B cell (primary cell): ENCODE data around the gene PAPOLB. TPM values are rescaled to one million over a fixed set of nuclear protein-coding genes. Genes with fewer than 3 reads are reported as not detected.

Experiments
- ATAC-seq: fragments of 200-7000 bp; cut with Tn5 transposase; one replicate; pipeline ENCODE4 v1.10.0; 2021; ENCODE audit warnings: low read depth, mild to moderate bottlenecking, moderate number of reproducible peaks, moderate library complexity
- CTCF ChIA-PET: fragments of 350-600 bp; sonication (Branson Sonifier 250); formaldehyde crosslinking; loops from one replicate; lab custom pipeline; 2021; ENCODE audit warnings: antibody characterized with exemption, inconsistent platforms; lab: Charles Lee
- POLR2A ChIA-PET: fragments of 350-600 bp; sonication (Branson Sonifier 250); formaldehyde crosslinking; loops from one replicate; lab custom pipeline; 2021; ENCODE audit warnings: antibody characterized with exemption; lab: Charles Lee
- DNase-seq: peaks from one replicate; pipeline ENCODE4 v3.0.0; 2013
- H2AFZ ChIP-seq: 2 replicates; pipeline ENCODE4 v1.6.1; 2012; ENCODE audit warnings: mild to moderate bottlenecking, low read depth, low read length; ENCODE audit not compliant: insufficient read depth, poor library complexity, severe bottlenecking
- H3K27ac ChIP-seq, 2 donors: 1 replicate in 1 of 2; 2 replicates in 1 of 2; pipeline ENCODE4 v1.5.1; 2012 to 2013; ENCODE audit warnings: low read length in 2 of 2, mild to moderate bottlenecking in 2 of 2, moderate library complexity in 1 of 2
- H3K27me3 ChIP-seq, 4 experiments: fragments of 200-600 bp in 1 of 4; sonication (generic) in 1 of 4; replicated peaks in 1 of 4; 1 replicate in 2 of 4; 2 replicates in 2 of 4; pipeline versions ENCODE4 v1.6.1 to v1.7.0; 2013 to 2016; ENCODE audit warnings: low read length in 3 of 4, mild to moderate bottlenecking in 2 of 4, mixed read lengths in 1 of 4, moderate library complexity in 1 of 4; ENCODE audit not compliant: insufficient read depth in 4 of 4, control insufficient read depth in 3 of 4; ENCODE audit errors: control extremely low read depth in 1 of 4
- H3K36me3 ChIP-seq, 2 experiments: replicated peaks in 1 of 2; 1 replicate in 1 of 2; 2 replicates in 1 of 2; pipeline versions ENCODE4 v1.6.1 to v1.7.1; 2013; ENCODE audit warnings: low read length in 1 of 2; ENCODE audit not compliant: insufficient read depth in 2 of 2, control insufficient read depth in 1 of 2; ENCODE audit errors: control extremely low read depth in 1 of 2, extremely low read depth in 1 of 2
- H3K4me1 ChIP-seq, 2 donors: fragments of 200-600 bp in 1 of 2; sonication (generic) in 1 of 2; 1 replicate in 1 of 2; 2 replicates in 1 of 2; pipeline versions ENCODE4 v1.5.1 to v1.6.1; 2013 to 2017; ENCODE audit warnings: low read length in 2 of 2; ENCODE audit not compliant: control insufficient read depth in 2 of 2, insufficient read depth in 2 of 2
- H3K4me2 ChIP-seq: replicated peaks from 2 replicates; pipeline ENCODE3; 2012; ENCODE audit warnings: mild to moderate bottlenecking, low read depth, low read length; ENCODE audit not compliant: poor library complexity, severe bottlenecking
- H3K4me3 ChIP-seq, 5 experiments: fragments of 200-600 bp in 1 of 5; sonication (generic) in 1 of 5; 1 replicate in 3 of 5; 2 replicates in 2 of 5; pipeline versions ENCODE4 v1.5.1 to v1.7.0; 2011 to 2016; ENCODE audit warnings: low read length in 4 of 5, mild to moderate bottlenecking in 4 of 5, low read depth in 2 of 5, control low read depth in 1 of 5, moderate library complexity in 1 of 5; ENCODE audit not compliant: insufficient read depth in 1 of 5; ENCODE audit errors: control extremely low read depth in 1 of 5, extremely low read depth in 1 of 5
- H3K79me2 ChIP-seq: fragments of 200-600 bp; sonication (generic); one replicate; pipeline ENCODE4 v1.6.0; 2016; ENCODE audit warnings: low read length; ENCODE audit not compliant: control insufficient read depth, insufficient read depth
- H3K9ac ChIP-seq: fragments of 200-600 bp; sonication (generic); 2 replicates; pipeline ENCODE4 v1.6.1; 2017; ENCODE audit warnings: mild to moderate bottlenecking, low read length, moderate library complexity
- H3K9me3 ChIP-seq, 3 donors: one replicate each; pipeline versions ENCODE4 v1.6.1 to v1.7.1; 2013; ENCODE audit warnings: low read length in 2 of 3; ENCODE audit not compliant: control insufficient read depth in 2 of 3, insufficient read depth in 1 of 3; ENCODE audit errors: control extremely low read depth in 1 of 3
- H4K20me1 ChIP-seq: 2 replicates; pipeline ENCODE4 v1.6.0; 2012; ENCODE audit warnings: mild to moderate bottlenecking, low read length; ENCODE audit not compliant: insufficient read depth, control insufficient read depth, poor library complexity, severe bottlenecking
- H3K27ac Mint-ChIP-seq: one replicate; pipeline ENCODE4 v1.8.0; 2021; ENCODE audit warnings: mixed read lengths
- H3K27me3 Mint-ChIP-seq: one replicate; pipeline ENCODE4 v1.8.0; 2021; ENCODE audit warnings: mixed read lengths
- H3K4me1 Mint-ChIP-seq: one replicate; pipeline ENCODE4 v1.8.0; 2021; ENCODE audit warnings: mixed read lengths
- H3K4me3 Mint-ChIP-seq: one replicate; pipeline ENCODE4 v1.8.0; 2021; ENCODE audit warnings: mixed read lengths
- H3K9me3 Mint-ChIP-seq: one replicate; pipeline ENCODE4 v1.8.0; 2022; ENCODE audit warnings: mixed read lengths; ENCODE audit not compliant: insufficient read depth
- EZH2 ChIP-seq: IDR thresholded peaks from 2 replicates; pipeline ENCODE4 v1.6.1; 2012; ENCODE audit warnings: borderline replicate concordance, low read depth, mild to moderate bottlenecking, moderate library complexity, low read length; ENCODE audit not compliant: insufficient read depth, poor library complexity, severe bottlenecking
- WGBS: methylation state at CpG from one replicate; pipeline ENCODE4 v1.1.5; 2013; ENCODE audit warnings: missing lambda C conversion rate; ENCODE audit not compliant: insufficient coverage; 5-methylcytosine and 5-hydroxymethylcytosine counted together
- intact Hi-C: fragments of 100-400 bp; cut with micrococcal nuclease; formaldehyde crosslinking; loops from one replicate; pipeline ENCODE4 v1.10.0; 2022
- polyA plus RNA-seq: library from polyadenylated mRNA; depleted of rRNA; stranded (reverse); fragments of >200 nt; gene quantifications from 2 replicates; pipeline ENCODE4 v1.2.3, GENCODE V29; 2012
- total RNA-seq, 2 donors: library from RNA; stranded (reverse); fragments of 120-200 nt in 1 of 2; gene quantifications; 1 replicate in 1 of 2; 2 replicates in 1 of 2; pipeline versions ENCODE4 v1.2.3 to v1.2.4, GENCODE V29; 2013 to 2022
- TF ChIP-seq, protein P1 (sequence below): fragments of 200-600 bp; IDR thresholded peaks from one replicate; pipeline ENCODE4 v1.8.0; 2022; ENCODE audit warnings: antibody characterized with exemption, mild to moderate bottlenecking

Gene PAPOLB
- total and polyA plus RNA-seq, 2 donors (not counting 1 experiment from before 2014, with no cell fraction given) = not detected

DNA sequence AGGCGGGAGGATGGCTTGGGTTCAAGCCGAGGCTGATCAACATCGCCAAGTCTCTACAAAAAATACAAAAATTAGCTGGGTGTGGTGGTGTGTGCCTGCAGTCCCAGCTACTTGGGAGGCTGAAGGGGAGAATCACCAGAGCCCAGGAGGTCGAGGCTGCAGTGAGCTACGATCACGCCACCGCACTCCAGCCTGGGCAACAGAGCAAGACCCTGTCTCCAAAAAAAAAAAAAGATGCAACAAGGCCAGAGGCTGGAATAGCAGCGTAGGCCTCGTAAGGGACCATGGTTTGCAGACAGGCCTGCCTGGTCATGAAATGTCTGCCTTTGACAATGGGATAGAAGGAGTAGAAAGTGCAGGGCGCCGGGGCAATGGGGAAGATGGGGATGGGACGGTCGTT is 20.0 kb downstream of the PAPOLB start:
- ATAC-seq (no peak), DNase-seq (no peak)
- H3K9me3 Mint-ChIP-seq = no peaks in the 10 kb centered on the region
- no peak overlapping the region for H3K9ac ChIP-seq
- POLR2A ChIA-PET = no interaction called here
- H3K27ac Mint-ChIP-seq = no peak overlapping the region
- no peaks in the 10 kb centered on the region for H3K36me3 ChIP-seq
- no peak overlapping the region for H3K4me3 Mint-ChIP-seq
- H3K4me1 ChIP-seq = no peaks in the 10 kb centered on the region
- no peaks in the 10 kb centered on the region for H3K9me3 ChIP-seq
- H2AFZ ChIP-seq = no peak overlapping the region
- H3K4me1 Mint-ChIP-seq = peaks cover 4% of the 10 kb centered on the region
- TF ChIP-seq, protein P1, sequence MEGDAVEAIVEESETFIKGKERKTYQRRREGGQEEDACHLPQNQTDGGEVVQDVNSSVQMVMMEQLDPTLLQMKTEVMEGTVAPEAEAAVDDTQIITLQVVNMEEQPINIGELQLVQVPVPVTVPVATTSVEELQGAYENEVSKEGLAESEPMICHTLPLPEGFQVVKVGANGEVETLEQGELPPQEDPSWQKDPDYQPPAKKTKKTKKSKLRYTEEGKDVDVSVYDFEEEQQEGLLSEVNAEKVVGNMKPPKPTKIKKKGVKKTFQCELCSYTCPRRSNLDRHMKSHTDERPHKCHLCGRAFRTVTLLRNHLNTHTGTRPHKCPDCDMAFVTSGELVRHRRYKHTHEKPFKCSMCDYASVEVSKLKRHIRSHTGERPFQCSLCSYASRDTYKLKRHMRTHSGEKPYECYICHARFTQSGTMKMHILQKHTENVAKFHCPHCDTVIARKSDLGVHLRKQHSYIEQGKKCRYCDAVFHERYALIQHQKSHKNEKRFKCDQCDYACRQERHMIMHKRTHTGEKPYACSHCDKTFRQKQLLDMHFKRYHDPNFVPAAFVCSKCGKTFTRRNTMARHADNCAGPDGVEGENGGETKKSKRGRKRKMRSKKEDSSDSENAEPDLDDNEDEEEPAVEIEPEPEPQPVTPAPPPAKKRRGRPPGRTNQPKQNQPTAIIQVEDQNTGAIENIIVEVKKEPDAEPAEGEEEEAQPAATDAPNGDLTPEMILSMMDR = no peak
- TF ChIP-seq EZH2 = no peak
- no peak overlapping the region for H3K27ac ChIP-seq
- peaks cover 0 to 4% (median 0%) of the 10 kb centered on the region in 4 experiments for H3K27me3 ChIP-seq
- no peaks in the 10 kb centered on the region for H3K79me2 ChIP-seq
- no peaks in the 10 kb centered on the region for H4K20me1 ChIP-seq
- peaks cover 20% of the 10 kb centered on the region for H3K27me3 Mint-ChIP-seq
- no peak overlapping the region for H3K4me3 ChIP-seq
- H3K4me2 ChIP-seq = no peak overlapping the region
- intact Hi-C loops = no loop called here
- 98% methylated on average over 5 of the region's 13 CpGs for WGBS
- CTCF ChIA-PET = no interaction called here

DNA sequence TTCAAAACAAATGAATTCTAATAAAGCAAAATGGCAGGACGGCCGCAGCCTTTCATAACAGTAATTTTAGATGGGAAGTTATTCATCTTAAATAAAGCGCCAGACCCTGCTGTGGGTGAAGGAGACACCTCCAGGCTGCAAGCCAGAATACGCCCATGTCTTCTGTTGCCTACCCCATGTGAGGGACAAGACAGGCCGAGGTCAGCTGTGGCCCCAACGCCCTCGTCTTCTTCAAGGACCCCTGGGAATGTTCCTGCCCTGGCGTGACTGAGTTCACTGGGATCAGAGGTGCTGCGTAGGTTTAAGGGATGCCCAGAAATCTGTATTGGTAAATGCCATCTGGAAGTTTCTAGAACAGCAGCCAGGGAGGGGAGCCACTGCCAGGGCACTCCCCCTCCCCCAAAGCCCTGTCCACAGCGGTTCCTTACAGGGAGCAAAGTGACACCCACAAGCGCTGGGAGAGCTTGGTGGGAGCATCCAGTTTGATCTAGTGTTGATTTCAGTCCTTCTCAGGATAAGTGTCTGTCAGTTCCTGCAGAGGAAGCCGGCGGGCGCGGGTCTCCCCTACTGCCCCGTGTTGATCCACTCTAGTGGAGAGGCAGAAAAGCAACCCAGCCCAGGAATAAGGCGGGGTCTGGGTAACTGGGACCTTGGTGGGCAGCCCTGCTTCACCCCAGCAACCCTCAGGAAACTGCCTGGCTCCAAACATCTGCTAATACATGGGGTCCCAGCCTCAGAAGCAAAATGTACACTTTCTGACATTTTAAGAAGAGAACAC is 20.6 kb downstream of the PAPOLB start:
- Mint-ChIP-seq H3K4me1 (peaks cover 4% of the 10 kb centered on the region), H3K4me3 (no peak overlapping the region), H3K27me3 (peaks cover 17% of the 10 kb centered on the region), H3K9me3 (no peaks in the 10 kb centered on the region), H3K27ac (no peak overlapping the region)
- no peaks in the 10 kb centered on the region for H3K9me3 ChIP-seq
- H3K4me1 ChIP-seq = no peaks in the 10 kb centered on the region
- no peak overlapping the region for H3K4me3 ChIP-seq
- 91% methylated on average over 12 of the region's 17 CpGs for WGBS
- H3K9ac ChIP-seq = no peak overlapping the region
- DNase-seq (no peak), ATAC-seq (no peak)
- H2AFZ ChIP-seq = no peak overlapping the region
- intact Hi-C loops = no loop called here
- peaks cover 0 to 4% (median 0%) of the 10 kb centered on the region in 4 experiments for H3K27me3 ChIP-seq
- POLR2A ChIA-PET = no interaction called here
- TF ChIP-seq EZH2 = no peak
- TF ChIP-seq, protein P1 = no peak
- no peak overlapping the region for H3K4me2 ChIP-seq
- no peaks in the 10 kb centered on the region for H3K79me2 ChIP-seq
- no peaks in the 10 kb centered on the region for H4K20me1 ChIP-seq
- no peaks in the 10 kb centered on the region for H3K36me3 ChIP-seq
- H3K27ac ChIP-seq = no peak overlapping the region
- CTCF ChIA-PET = no interaction called here
